Tibial nerve (tissue), 4 donors: ENCODE data around the gene DEPP1. TPM values are rescaled to one million over a fixed set of nuclear protein-coding genes. Genes with fewer than 3 reads are reported as not detected.

ENCODE experiments used
- DNase-seq, 2 donors: peaks; one replicate each; pipeline ENCODE4 v3.0.0-alpha.2; 2019; ENCODE audit warnings: low spot score in 2 of 2
- H3K27ac ChIP-seq, 4 donors: fragments of 200-600 bp; sonication (generic) in 3 of 4; one replicate each; pipeline ENCODE4 v1.5.1; 2017 to 2019; ENCODE audit warnings: mild to moderate bottlenecking in 1 of 4
- H3K27me3 ChIP-seq, 2 donors: fragments of 200-600 bp; sonication (generic) in 1 of 2; one replicate each; pipeline versions ENCODE4 v1.5.1 to v1.6.0; 2017 to 2019
- H3K36me3 ChIP-seq, 3 donors: fragments of 200-600 bp; sonication (generic); one replicate each; pipeline ENCODE4 v1.5.1; 2018 to 2019
- H3K4me1 ChIP-seq, 4 donors: fragments of 200-600 bp; sonication (generic) in 3 of 4; one replicate each; pipeline ENCODE4 v1.5.1; 2017 to 2019
- H3K4me3 ChIP-seq, 4 donors: fragments of 200-600 bp; sonication (generic) in 3 of 4; one replicate each; pipeline ENCODE4 v1.5.1; 2017 to 2019; ENCODE audit warnings: mild to moderate bottlenecking in 1 of 4, moderate library complexity in 1 of 4
- H3K9me3 ChIP-seq, 4 donors: fragments of 200-600 bp; sonication (generic) in 3 of 4; one replicate each; pipeline ENCODE4 v1.5.1; 2017 to 2019
- CTCF ChIP-seq, 5 experiments: fragments of 200-600 bp in 3 of 5; fragments of 450-650 bp in 2 of 5; sonication (generic) in 3 of 5; IDR thresholded peaks; one replicate each; pipeline ENCODE4 v1.5.1; 2016 to 2019; ENCODE audit warnings: antibody characterized with exemption in 5 of 5, mild to moderate bottlenecking in 3 of 5, moderate library complexity in 2 of 5
- EP300 ChIP-seq, 2 donors: sonication (generic); formaldehyde crosslinking; IDR thresholded peaks; one replicate each; pipeline ENCODE4 v1.6.1; 2017; ENCODE audit warnings: antibody characterized with exemption in 2 of 2, mild to moderate bottlenecking in 1 of 2
- POLR2A ChIP-seq, 2 donors: fragments of 450-650 bp; IDR thresholded peaks; one replicate each; pipeline ENCODE4 v1.6.1; 2017; ENCODE audit warnings: antibody characterized with exemption in 2 of 2, mild to moderate bottlenecking in 2 of 2, moderate library complexity in 2 of 2
- WGBS, 2 donors: methylation state at CpG; one replicate each; pipeline ENCODE4 v1.1.5; 2018; 5-methylcytosine and 5-hydroxymethylcytosine counted together
- total RNA-seq, 4 donors: library from RNA; depleted of rRNA; stranded (reverse); fragments of >200 nt; gene quantifications; one replicate each; pipeline ENCODE4 v1.1.0, GENCODE V29; 2016

Gene DEPP1
- total RNA-seq, 4 donors from 2014 or later: 530 to 1,439 (median 798) TPM

- Histone ChIP-seq H3K27ac (peak overlapping the region in 2 of 4 donors; percentile 45 to 94), H3K4me3 (no peak overlapping the region), H3K9me3 (no peaks in the 10 kb centered on the region), H3K27me3 (no peaks in the 10 kb centered on the region), H3K4me1 (peaks cover 12 to 94% (median 65%) of the 10 kb centered on the region in 4 donors), H3K36me3 (peaks cover 0 to 47% (median 0%) of the 10 kb centered on the region in 3 donors)
- WGBS, 2 donors: 72 to 74% methylated on average over 9 of the region's 9 CpGs
- TF ChIP-seq EP300 (IDR thresholded peaks at IDR 0.05) (peak in 1 of 2 donors; percentile 5), POLR2A (IDR thresholded peaks at IDR 0.05) (no peak)
- no peak for DNase-seq
Observed at GRCh38 chr10:44969854-44970253, 8.8 kb downstream of the DEPP1 start.

- no peak for TF ChIP-seq CTCF (IDR thresholded peaks at IDR 0.05)
- no peak for TF ChIP-seq EP300 (IDR thresholded peaks at IDR 0.05)
- no peak for TF ChIP-seq POLR2A (IDR thresholded peaks at IDR 0.05)
- Histone ChIP-seq H3K27me3 (no peaks in the 10 kb centered on the region), H3K4me3 (peak overlapping the region in 1 of 4 donors; percentile 15), H3K27ac (peak overlapping the region; percentile 63 to 94 (median 80)), H3K9me3 (no peaks in the 10 kb centered on the region), H3K4me1 (peaks cover 8 to 94% (median 66%) of the 10 kb centered on the region in 4 donors), H3K36me3 (peaks cover 0 to 47% (median 0%) of the 10 kb centered on the region in 3 donors)
- DNase-seq: no peak
- WGBS, 2 donors: 62 to 67% methylated on average over 11 of the region's 11 CpGs
Observed at GRCh38 chr10:44968500-44969400, 9.9 kb downstream of the DEPP1 start.

GRCh38 chr10:44968091-44968490 is 10.5 kb downstream of the DEPP1 start:
- H3K27ac ChIP-seq: peak overlapping the region; percentile 63 to 94 (median 80)
- no peak for TF ChIP-seq POLR2A (IDR thresholded peaks at IDR 0.05)
- TF ChIP-seq EP300 (IDR thresholded peaks at IDR 0.05): peak in 1 of 2 donors; percentile 80
- H3K4me3 ChIP-seq: peak overlapping the region in 2 of 4 donors; percentile 0 to 15
- DNase-seq: peak in 1 of 2 donors; percentile 69
- H3K9me3 ChIP-seq: no peaks in the 10 kb centered on the region
- H3K27me3 ChIP-seq: no peaks in the 10 kb centered on the region
- peaks cover 8 to 94% (median 64%) of the 10 kb centered on the region in 4 donors for H3K4me1 ChIP-seq
- H3K36me3 ChIP-seq: peaks cover 0 to 45% (median 0%) of the 10 kb centered on the region in 3 donors
- 8 to 20% methylated on average over 3 of the region's 3 CpGs for WGBS, 2 donors

GRCh38 chr10:44967616-44968015 is 11.0 kb downstream of the DEPP1 start:
- Histone ChIP-seq H3K4me1 (peaks cover 8 to 94% (median 59%) of the 10 kb centered on the region in 4 donors), H3K36me3 (peaks cover 0 to 40% (median 0%) of the 10 kb centered on the region in 3 donors), H3K9me3 (no peaks in the 10 kb centered on the region), H3K4me3 (peak overlapping the region in 3 of 4 donors; percentile 0 to 17 (median 15)), H3K27me3 (no peaks in the 10 kb centered on the region), H3K27ac (peak overlapping the region; percentile 63 to 94 (median 80))
- no peak for DNase-seq
- WGBS, 2 donors: 41 to 42% methylated on average over 4 of the region's 4 CpGs
- no peak for TF ChIP-seq CTCF (IDR thresholded peaks at IDR 0.05)
- no peak for TF ChIP-seq POLR2A (IDR thresholded peaks at IDR 0.05)
- no peak for TF ChIP-seq EP300 (IDR thresholded peaks at IDR 0.05)

GRCh38 chr10:44966816-44967509 is 11.6 kb downstream of the DEPP1 start:
- Histone ChIP-seq H3K4me3 (peak overlapping the region in 1 of 4 donors; percentile 15), H3K27ac (peak overlapping the region; percentile 79 to 94 (median 91)), H3K4me1 (peaks cover 8 to 94% (median 58%) of the 10 kb centered on the region in 4 donors), H3K36me3 (peaks cover 0 to 34% (median 0%) of the 10 kb centered on the region in 3 donors), H3K9me3 (no peaks in the 10 kb centered on the region), H3K27me3 (no peaks in the 10 kb centered on the region)
- DNase-seq: no peak
- 44 to 50% methylated on average over 7 to 8 of the region's 8 CpGs for whole genome bisulfite sequencing, 2 donors
- peak in 1 of 5 experiments; percentile 7 for TF ChIP-seq CTCF (IDR thresholded peaks at IDR 0.05)
- no peak for TF ChIP-seq POLR2A (IDR thresholded peaks at IDR 0.05)
- TF ChIP-seq EP300 (IDR thresholded peaks at IDR 0.05): no peak
